HPDE6-E6E7 (cell line): ENCODE results near the gene BCL11A.

ENCODE experiments used
- DNase-seq: peaks from one replicate; pipeline ENCODE4 v3.0.0; 2011; ENCODE audit warnings: missing footprints; ENCODE audit errors: extremely low spot score

Gene BCL11A

DNA sequence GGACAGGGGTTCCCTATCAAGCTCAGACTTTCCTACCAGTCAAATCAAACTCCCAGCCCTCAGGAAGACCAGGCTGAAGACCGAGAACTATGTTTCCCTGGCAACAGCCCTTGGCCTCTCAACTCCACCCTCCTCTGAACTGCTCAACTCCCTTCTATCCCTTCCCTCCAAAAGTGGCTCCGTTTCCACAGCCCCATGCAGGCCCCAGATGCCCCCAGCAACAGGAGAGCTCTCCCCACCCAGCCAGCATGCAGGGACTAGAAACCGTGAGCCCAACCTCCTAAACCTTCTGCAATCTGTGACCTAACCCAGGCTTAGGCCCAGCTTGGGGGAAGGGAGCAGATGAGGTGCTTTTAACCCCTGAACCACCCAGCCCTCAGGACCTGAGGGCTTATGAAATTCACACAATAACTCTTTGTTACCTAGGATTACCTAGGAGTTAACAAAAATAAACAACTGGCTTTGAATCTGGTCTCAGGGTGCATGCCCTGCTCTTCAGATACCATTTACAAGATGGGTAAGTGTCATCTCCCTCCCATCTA is 87.2 kb downstream of the BCL11A start:
- no peak for DNase-seq

DNA sequence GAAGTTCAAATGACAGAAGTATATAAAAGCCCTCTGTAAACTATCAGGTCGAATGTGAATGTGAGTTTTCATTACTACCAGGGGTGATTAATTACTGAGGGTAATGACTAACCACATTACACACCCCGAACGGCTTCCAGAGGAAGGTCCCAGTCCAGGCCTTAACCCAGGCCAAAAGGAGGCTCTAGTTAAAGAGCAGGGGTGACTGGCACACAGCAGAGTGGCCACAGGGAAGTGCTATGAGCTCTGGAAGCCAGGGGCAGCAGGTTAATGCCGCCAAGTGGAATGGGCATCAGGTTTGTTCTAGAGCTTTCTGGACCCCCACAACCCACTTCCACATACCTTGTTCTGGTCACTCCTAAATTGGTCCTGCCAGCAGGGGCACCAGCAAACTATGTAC is 87.7 kb downstream of the BCL11A start:
- peak; percentile 35 for DNase-seq

DNA sequence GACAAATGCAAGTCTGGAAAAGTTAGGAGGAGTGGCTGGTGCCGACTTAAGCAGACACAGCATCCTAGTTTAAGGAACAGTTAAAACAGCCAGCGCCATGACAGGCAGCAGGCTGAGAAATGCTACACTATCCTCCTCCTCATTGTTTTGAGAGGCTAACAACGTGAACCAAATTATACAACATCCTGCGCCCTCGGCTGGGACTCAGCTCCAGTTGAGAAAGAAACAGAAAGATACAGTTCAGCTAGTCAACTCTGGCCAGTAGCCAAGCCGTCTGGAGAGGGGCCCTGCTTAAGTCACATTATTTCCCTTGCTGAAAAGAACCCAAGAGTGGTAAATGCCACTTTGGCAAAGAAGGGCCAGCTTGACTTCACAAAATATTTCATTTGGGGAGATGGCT is 90.2 kb downstream of the BCL11A start:
- no peak for DNase-seq

DNA sequence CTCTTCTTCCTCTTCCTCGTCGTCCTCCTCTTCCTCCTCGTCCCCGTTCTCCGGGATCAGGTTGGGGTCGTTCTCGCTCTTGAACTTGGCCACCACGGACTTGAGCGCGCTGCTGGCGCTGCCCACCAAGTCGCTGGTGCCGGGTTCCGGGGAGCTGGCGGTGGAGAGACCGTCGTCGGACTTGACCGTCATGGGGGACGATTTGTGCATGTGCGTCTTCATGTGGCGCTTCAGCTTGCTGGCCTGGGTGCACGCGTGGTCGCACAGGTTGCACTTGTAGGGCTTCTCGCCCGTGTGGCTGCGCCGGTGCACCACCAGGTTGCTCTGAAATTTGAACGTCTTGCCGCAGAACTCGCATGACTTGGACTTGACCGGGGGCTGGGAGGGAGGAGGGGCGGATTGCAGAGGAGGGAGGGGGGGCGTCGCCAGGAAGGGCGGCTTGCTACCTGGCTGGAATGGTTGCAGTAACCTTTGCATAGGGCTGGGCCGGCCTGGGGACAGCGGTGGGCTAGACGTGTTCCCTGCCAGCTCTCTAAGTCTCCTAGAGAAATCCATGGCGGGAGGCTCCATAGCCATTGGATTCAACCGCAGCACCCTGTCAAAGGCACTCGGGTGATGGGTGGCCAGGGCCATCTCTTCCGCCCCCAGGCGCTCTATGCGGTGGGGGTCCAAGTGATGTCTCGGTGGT is 91.9 kb downstream of the BCL11A start:
- DNase-seq = no peak

DNA sequence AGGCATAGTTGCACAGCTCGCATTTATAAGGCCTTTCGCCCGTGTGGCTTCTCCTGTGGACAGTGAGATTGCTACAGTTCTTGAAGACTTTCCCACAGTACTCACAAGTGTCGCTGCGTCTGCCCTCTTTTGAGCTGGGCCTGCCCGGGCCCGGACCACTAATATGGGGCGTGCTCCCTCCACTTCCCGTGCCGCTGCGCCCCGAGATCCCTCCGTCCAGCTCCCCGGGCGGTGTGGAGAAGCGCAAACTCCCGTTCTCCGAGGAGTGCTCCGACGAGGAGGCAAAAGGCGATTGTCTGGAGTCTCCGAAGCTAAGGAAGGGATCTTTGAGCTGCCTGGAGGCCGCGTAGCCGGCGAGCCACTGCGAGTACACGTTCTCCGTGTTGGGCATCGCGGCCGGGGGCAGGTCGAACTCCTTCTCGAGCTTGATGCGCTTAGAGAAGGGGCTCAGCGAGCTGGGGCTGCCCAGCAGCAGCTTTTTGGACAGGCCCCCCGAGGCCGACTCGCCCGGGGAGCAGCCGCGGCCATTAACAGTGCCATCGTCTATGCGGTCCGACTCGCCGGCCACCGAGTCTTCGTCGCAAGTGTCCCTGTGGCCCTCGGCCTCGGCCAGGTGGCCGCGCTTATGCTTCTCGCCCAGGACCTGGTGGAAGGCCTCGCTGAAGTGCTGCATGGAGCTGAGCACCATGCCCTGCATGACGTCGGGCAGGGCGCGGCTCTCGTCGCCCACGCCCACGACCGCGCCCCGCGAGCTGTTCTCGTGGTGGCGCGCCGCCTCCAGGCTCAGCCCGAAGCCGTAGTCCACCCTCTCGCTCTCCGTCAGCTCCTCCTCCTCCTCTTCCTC is 92.7 kb downstream of the BCL11A start:
- DNase-seq = no peak

DNA sequence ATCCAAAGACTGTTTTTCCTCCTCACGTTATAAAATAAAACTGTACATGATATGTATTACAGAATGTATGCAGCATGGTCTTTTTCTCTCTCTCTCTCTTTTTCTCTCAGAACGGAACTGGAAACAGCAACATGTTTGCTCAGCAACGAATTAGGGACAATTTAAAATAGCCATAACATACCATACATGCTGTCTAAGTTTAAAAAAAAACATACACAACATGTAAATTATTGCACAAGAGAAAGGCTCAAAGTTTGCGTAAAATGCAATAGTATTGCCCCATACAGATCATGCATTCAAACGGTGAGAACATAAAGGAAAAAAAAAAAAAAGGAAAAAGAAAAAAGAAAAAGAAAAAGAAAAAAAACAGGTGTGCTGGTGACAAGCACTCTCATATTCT is 93.6 kb downstream of the BCL11A start:
- DNase-seq = no peak

DNA sequence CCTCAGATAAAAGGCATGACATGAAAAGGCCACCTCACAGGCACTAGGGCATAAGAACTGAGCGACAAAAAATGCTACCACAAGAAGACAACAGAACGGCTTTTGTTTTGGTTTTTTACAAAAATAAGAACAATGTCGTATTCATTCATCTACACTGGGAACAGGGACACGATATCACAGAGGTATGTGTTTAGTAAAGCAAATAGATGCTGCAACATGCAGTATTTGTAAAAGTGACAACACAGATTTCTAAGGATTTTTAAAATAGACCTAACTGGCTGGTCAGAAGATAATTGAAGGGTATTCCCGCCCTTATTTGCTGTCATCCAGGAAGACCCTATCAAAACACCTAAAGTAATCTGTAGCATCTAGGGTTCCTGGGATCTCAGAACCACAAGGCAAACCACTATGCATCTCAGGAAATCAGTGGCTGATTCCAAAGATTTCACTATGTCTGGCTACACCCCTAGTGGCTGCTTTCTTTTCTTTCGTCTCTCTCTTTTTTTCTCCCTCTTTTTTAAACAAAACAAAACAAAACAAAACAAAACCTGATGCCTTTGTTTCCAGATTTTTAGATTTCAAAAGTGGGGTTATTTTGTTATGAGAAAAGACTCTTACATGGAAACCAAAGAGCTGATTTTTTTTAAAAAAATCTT is 97.2 kb downstream of the BCL11A start:
- DNase-seq = no peak

DNA sequence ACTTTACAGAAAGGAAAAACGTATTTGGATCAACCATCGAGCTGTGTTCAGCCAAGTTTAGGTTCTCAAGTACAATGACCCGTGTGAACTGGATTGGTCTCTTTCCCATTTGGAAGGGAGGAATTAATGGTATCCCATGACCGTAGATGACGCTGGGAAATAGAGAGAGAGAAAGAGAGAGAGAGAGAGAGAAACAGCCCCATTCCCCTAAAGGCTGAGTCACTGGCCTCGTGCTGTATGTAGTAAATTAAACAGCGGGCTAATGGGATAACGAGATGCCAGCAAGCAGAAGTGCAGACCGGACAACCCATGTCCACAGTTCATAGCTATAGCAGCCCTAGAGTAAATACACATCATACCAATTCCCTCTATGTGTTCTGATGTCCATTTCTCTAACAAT is 99.6 kb downstream of the BCL11A start:
- no peak for DNase-seq

DNA sequence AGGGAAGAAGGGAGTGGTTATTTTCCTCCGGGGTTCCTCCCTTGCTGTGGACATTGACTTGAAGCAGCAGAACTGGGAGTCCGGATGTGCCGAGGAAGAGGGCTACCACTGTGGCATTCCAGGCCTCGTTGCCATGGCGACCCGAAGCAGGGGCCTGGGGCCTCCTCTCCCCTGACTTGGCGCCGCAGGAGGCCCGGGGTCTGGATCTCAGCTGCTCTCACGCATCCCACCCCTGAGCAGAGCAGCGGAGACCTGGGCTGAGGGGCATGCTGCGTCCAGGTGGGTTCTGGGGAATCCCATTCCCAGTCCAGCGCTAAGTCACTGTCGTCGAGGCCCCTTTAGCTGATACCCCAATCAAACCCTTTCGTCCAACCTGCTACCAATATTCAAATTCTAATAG is 100.2 kb downstream of the BCL11A start:
- no peak for DNase-seq

DNA sequence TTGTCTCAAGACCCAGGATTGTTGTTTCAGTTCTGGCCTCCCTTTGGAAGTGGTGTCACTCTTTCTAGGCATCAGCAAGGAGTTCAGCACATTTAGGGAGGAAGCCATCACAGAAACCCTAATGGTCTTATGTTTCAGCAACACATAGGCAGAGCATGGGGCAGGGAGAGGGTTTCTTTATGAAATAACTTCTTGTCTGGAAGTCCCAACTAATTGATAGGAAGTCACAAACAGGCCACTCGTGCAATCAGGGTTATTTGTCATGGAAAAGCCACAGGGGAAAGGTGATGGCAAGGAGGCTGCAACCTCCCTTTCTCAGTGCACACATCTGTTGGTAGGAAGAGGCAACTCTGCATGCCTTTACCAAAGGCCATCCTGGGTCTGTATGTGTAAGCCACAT is 103.0 kb downstream of the BCL11A start:
- DNase-seq = no peak

DNA sequence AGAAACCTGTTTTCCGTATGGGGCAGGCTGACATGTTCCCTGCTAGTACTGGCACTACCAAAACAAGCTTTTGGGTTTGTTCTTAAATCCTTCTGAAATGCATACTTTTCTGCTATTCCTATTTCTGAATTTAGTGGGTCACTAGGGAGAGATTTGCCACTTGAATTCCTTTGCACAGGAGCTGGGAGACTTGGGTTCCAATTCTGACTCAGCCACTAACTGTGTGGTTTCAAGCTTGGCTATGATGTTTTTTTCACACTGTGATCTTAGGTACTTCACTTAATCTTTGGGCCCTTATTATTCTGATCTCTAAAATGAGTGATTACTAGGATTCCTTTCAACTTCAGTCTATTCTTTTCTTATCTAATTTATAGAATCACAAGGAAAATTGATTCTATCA is 105.5 kb downstream of the BCL11A start:
- DNase-seq = no peak

DNA sequence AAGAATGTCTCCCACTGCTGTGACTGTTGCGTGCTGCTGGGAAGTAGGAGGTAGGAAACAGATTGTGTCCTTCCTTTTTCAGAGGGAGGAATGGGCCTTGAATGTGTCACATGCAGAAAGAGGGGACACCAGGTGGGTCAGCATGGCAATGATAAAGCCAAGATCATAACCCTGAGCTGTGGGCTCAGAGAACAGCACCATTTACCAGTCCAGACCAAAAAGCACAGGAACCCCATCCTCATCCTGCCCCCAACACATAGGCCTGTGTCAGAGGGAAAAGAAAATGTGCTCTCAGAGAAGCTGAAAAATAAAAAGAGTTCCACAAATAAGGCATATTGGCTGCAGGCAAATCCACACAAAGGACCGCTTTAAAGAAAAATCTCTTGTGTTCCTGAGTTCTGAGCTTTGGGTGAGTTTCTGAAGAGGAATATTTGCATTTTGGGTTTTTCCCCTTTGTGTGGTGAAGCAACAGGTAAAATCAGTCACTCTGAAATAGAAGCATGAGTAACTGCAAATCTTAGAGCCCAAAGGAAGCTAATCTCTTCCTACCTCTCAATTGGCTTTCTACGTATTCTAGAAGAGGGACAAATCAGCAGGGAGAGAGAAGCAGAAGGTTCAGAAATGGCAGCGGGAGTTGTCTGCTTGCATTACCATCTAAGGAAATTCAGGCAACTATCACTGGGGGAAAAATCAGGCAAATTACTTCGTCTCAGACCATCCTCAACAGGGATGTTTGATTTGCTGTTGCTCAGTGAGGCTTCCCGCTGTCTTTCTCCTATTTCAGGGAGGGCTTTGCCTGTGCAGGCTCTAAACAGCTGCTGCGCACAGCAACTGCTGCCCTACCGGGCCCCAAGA is 106.8 kb downstream of the BCL11A start:
- no peak for DNase-seq

DNA sequence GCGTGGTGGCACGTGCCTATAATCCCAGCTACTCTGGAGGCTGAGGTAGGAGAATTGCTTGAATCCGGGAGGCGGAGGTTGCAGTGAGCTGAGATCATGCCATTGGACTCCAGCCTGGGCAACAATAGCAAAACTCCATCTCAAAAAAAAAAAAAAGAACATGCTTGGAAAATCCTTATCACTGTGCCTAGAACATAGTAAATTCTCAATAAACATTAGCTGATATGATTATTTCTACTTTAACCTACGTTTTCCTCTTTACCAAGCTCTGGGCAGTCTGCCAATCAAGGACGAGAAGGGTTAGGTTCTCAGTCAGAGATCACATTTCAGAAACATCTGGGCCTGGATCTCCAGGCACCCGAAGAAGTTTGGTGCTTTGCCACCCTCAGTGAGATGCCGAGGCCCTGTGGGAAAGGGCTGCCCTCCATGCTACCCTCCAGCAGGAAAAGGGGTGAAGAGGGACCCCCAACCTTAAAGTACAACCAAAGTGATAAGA is 107.7 kb downstream of the BCL11A start:
- DNase-seq = no peak

DNA sequence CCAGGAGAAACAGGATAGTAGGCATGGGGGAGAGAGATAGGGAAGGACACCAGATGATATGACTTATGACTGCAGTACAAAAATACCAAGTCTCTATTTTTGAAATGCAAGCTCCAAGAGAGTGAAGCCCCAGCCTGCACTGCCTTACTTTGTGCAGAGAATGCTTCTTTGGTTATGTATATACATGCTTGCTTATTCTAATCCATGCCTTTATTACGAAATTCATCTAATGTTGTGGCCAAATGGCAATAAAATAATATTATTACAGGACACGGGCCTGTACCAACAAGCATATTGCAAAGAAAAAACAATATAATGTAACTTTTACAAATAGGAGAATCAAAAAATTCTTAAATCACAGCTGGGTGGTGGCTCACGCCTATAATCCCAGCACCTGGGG is 110.8 kb downstream of the BCL11A start:
- DNase-seq = no peak

DNA sequence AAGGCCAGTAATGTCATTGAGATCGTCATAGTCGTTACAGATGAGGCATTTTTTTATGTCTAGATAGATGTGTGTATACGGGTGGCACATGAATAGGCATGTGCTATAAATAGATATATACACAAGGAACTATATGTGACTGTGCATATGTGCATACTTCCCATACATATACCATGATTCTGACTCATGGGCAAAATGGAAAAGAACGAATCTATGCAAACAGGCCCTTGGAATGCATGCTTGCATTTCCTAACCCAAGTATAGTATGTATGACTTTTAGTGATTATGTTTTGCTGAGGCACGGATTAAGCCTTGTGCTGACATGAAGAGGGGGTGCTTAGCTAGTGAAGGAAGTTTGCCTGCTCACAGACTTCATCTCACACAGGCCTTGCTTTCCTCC is 111.7 kb downstream of the BCL11A start:
- DNase-seq = no peak

DNA sequence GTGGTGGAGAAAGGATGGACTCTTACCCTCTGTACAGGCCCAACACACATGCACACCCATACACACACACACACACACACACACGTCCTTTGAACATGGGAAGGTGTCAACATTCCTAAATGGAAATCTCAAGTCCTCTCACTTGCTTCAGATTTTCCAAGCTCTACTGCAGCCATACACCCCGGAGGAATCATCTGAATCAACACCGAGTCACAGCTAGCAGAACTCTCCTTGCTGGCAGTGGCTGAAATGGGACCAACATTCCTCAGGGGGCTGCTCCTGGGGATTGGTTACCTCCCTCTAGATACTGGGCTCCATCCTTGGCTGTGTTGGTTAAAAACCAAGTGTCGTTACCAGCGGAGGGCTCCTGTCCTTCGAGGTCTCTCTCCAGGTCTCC is 112.7 kb downstream of the BCL11A start:
- no peak for DNase-seq

DNA sequence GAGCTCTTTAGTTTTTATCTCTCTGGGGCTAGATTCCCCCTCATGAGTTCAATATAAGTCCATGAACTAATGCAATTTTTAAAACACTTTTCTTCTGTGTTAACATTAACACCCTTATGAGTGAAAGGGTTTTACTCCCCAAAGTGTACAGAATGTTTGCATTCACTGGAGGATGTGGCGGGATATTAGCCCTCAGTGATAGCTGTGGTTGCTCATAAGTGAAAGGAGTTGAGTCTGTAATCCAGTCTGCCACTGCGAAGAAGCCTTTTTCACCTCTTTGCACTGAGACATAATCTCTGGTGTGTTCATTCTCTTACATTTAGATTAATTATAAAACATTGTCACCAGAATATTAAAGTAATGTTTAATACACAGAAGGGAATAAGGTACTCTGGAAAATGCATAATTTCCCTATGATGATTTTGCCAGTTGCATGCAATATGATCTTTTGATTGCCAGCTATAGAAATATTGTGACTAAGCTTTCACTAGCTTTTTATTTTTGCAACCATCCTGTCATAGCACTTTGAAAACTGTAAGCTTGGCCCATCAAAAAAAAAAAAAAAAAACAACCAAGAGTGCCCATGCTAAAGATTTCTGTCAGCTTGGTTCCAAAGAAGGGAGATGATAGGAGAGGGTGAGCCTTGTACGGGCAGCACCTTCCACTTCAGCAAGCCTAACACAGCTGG is 113.2 kb downstream of the BCL11A start:
- DNase-seq = no peak

DNA sequence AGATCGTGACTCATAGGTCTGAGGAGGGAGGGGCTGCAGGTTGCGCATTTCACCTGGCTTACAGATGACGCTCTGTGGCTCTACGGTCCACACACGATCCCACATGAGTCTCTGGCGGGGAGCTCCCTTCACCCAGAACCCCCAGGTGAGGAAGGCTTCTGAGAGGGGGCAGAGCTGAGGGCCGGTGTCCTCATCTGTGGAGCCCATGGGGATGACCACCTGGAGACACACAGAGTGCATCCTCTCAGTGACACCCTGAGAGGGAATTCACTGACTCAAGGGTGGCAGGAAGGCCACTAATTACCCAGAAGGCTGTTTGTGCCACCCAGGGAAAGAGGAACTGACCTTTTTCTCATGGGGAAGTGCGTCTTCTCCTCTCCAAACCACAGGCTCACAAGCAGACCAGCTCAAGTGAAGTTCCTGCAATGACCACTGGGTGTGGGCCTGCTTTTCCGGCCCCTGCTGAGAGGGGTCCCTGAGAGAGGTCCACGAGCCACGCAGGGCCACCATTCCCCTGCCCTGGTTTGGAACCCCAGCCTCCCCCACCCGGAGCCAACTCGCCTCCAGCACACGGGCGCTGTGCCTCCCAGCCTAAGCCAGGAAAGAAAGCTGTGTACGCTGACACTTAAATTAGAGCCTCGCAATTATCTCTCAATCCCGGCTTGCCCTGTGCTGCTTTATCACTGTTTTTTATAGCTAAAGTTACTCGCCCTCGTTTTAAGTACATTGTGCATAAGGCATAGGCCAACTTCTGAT is 114.1 kb downstream of the BCL11A start:
- DNase-seq = no peak

DNA sequence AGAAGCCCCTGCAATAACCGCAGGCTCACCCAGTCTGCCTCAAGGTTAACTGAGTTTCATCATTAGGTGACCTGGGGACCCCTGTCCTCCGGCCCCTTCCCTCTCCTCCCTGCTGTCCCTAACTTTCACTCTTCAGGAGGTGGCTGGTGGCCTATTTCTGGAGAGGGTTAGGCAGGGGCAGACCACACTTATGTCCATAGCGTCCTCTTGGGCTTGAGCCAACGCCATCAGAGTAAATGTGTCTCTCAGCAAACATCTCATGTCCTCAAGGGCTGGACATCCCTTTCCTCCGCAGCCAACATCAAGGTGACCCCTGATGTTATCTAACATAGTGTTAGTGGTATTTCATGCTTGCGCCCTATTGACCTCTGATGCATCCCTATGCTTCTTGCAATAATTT is 114.8 kb downstream of the BCL11A start:
- no peak for DNase-seq

DNA sequence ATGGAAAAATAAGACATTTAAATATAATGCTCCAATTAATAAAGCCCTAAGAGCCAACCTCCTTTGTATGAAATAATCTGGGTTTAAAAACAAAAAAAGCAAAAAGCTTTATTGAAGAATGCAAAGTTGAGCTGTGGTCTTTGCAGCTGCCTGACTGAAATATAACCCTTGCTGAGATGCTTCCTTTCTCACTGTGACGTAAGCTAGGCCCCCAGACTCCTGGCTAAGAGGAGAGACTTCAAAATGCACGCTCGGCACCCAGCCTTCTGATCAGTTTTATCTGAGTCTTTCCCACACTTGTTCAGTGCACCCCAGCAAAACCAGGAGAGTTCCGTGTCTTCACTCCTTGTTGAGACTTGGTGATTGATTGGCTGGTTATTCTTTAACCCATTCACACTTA is 115.3 kb downstream of the BCL11A start:
- no peak for DNase-seq
